GM23248 (cell line): Measurements from ENCODE around the gene HMGB4. TPM values are rescaled to one million over a fixed set of nuclear protein-coding genes. Genes with fewer than 3 reads are reported as not detected.
A peak's percentile ranks its signal among the peaks of the same experiment; 100 is the strongest.

Experiments
- DNase-seq: peaks from one replicate; pipeline ENCODE4 v3.0.0-alpha.2; 2015
- H2AFZ ChIP-seq: fragments of 200-600 bp; sonication (generic); 2 replicates; pipeline ENCODE4 v1.6.1; 2016; ENCODE audit warnings: antibody characterized with exemption
- H3F3A ChIP-seq: fragments of 200-600 bp; sonication (generic); 2 replicates; pipeline ENCODE4 v1.6.1; 2016; ENCODE audit warnings: mild to moderate bottlenecking, antibody characterized with exemption, mixed run types; ENCODE audit not compliant: insufficient read depth
- H3K27ac ChIP-seq: fragments of 200-600 bp; sonication (generic); 2 replicates; pipeline ENCODE4 v1.5.1; 2016; ENCODE audit warnings: mild to moderate bottlenecking
- H3K27me3 ChIP-seq: fragments of 200-600 bp; sonication (generic); replicated peaks from 2 replicates; pipeline ENCODE4 v1.6.1; 2016; ENCODE audit warnings: mild to moderate bottlenecking; ENCODE audit not compliant: insufficient read depth
- H3K36me3 ChIP-seq: fragments of 200-600 bp; sonication (generic); 2 replicates; pipeline ENCODE4 v1.6.1; 2016; ENCODE audit warnings: low read depth, mild to moderate bottlenecking
- H3K4me1 ChIP-seq: fragments of 200-600 bp; sonication (generic); 2 replicates; pipeline ENCODE4 v1.6.1; 2016; ENCODE audit warnings: mild to moderate bottlenecking; ENCODE audit not compliant: insufficient read depth
- H3K4me2 ChIP-seq: fragments of 200-600 bp; sonication (generic); one replicate; pipeline ENCODE4 v1.6.1; 2016; ENCODE audit warnings: mild to moderate bottlenecking; ENCODE audit not compliant: unreplicated experiment
- H3K4me3 ChIP-seq: fragments of 200-600 bp; sonication (generic); 2 replicates; pipeline ENCODE4 v1.5.1; 2016; ENCODE audit warnings: mild to moderate bottlenecking
- H3K79me2 ChIP-seq: fragments of 200-600 bp; sonication (generic); 2 replicates; pipeline ENCODE4 v1.6.1; 2016; ENCODE audit warnings: mild to moderate bottlenecking; ENCODE audit not compliant: insufficient read depth
- H3K9ac ChIP-seq: fragments of 200-600 bp; sonication (generic); 2 replicates; pipeline ENCODE4 v1.6.1; 2016; ENCODE audit warnings: mild to moderate bottlenecking
- H3K9me2 ChIP-seq: fragments of 200-600 bp; sonication (generic); 2 replicates; pipeline ENCODE4 v1.6.1; 2016; ENCODE audit warnings: mixed run types, mild to moderate bottlenecking, moderate library complexity; ENCODE audit not compliant: insufficient read depth
- H3K9me3 ChIP-seq: fragments of 200-600 bp; sonication (generic); one replicate; pipeline ENCODE4 v1.6.1; 2017; ENCODE audit warnings: low read depth
- H4K20me1 ChIP-seq: fragments of 200-600 bp; sonication (generic); 2 replicates; pipeline ENCODE4 v1.6.0; 2016; ENCODE audit not compliant: insufficient read depth
- EZH2 ChIP-seq: fragments of 200-600 bp; sonication (generic); IDR thresholded peaks from 2 replicates; pipeline ENCODE4 v1.6.1; 2018; ENCODE audit warnings: antibody characterized with exemption, mild to moderate bottlenecking; ENCODE audit not compliant: insufficient read depth, poor library complexity, severe bottlenecking
- EZH2phosphoT487 ChIP-seq: fragments of 200-600 bp; sonication (generic); IDR thresholded peaks from 2 replicates; pipeline ENCODE4 v1.6.1; 2018; ENCODE audit warnings: antibody characterized with exemption, moderate library complexity, mild to moderate bottlenecking, low read depth; ENCODE audit not compliant: insufficient read depth
- WGBS, 2 experiments: methylation state at CpG; one replicate each; pipeline ENCODE4 v1.1.6; 2015 to 2017; ENCODE audit warnings: low lambda C conversion rate in 2 of 2, low coverage in 1 of 2; ENCODE audit errors: missing lambda C conversion rate in 2 of 2; 5-methylcytosine and 5-hydroxymethylcytosine counted together
- in situ Hi-C: fragments of 300-500 bp; cut with MboI; formaldehyde crosslinking; loops from 2 replicates; pipeline ENCODE4 v1.15.0; 2020
- polyA plus RNA-seq: library from polyadenylated mRNA; unstranded; fragments of >200 nt; fragmentation: Nextera tagmentation; extraction: Ambion mirVana; gene quantifications from 2 replicates; pipeline ENCODE4 v1.2.1, GENCODE V29; 2016
- total RNA-seq: library from RNA; depleted of rRNA; stranded (reverse); fragments of >200 nt; shearing (Covaris generic); gene quantifications from 2 replicates; pipeline ENCODE4 v1.2.3, GENCODE V29; 2014

HMGB4 gene
- total and polyA plus RNA-seq, 2 experiments from 2014 or later, result not detected

- Histone ChIP-seq H3K79me2 (peaks cover 22% of the 10 kb centered on the region), H3F3A (peaks cover 20% of the 10 kb centered on the region), H2AFZ (no peak overlapping the region), H3K27me3 (no peaks in the 10 kb centered on the region), H4K20me1 (no peaks in the 10 kb centered on the region), H3K9ac (no peak overlapping the region), H3K4me1 (peaks cover 23% of the 10 kb centered on the region), H3K27ac (no peak overlapping the region), H3K36me3 (no peaks in the 10 kb centered on the region), H3K4me2 (no peak overlapping the region), H3K9me2 (no peaks in the 10 kb centered on the region), H3K9me3 (no peaks in the 10 kb centered on the region), H3K4me3 (no peak overlapping the region)
- in situ Hi-C loops, result no loop called here
- DNase-seq, result no peak
- 94 to 100% methylated on average over 2 of the region's 2 CpGs for WGBS, 2 experiments
- TF ChIP-seq EZH2, result no peak
- TF ChIP-seq EZH2phosphoT487, result no peak
These were observed 32.1 kb downstream of the HMGB4 start for GRCh38 chr1:33895976-33896375.

DNA sequence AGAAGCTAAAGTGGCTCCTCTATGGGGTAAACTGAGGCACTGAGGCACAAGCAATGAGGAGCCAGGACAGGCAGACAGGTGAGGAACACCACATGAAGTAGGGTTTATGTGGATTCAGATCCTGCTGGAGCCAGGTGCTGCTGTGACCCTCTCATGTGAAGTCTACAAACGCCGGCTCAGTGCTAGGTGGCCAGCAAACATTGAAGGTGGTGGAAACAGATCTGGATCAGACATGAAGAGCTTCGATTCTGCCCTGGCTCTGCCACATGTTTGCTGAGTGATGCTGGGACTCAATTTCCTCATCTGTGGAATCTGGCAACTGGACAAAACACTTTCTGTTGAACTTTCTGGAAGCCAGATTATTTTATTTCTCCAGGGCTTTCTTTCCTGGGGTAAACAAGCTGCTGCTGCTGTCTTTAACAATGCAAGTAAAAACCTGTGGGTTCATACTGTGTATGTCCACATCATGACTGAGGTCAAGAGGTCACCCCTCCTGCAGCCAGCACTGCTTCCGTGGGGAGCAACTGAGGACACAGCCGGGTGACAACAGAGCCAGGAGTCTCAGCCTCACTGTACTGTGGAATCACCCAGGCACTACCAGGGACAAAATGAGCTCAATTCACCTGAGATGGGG lies 33.3 kb downstream of the HMGB4 start:
- TF ChIP-seq EZH2phosphoT487 (no peak), EZH2 (no peak)
- DNase-seq, result peak; percentile 34
- peak overlapping the region; percentile 15 for H3K4me2 ChIP-seq
- peaks cover 22% of the 10 kb centered on the region for H3K79me2 ChIP-seq
- H3K27me3 ChIP-seq, result no peaks in the 10 kb centered on the region
- peaks cover 27% of the 10 kb centered on the region for H3F3A ChIP-seq
- H3K27ac ChIP-seq, result no peak overlapping the region
- H3K4me1 ChIP-seq, result peaks cover 33% of the 10 kb centered on the region
- H3K9me2 ChIP-seq, result no peaks in the 10 kb centered on the region
- no peaks in the 10 kb centered on the region for H4K20me1 ChIP-seq
- H3K9me3 ChIP-seq, result no peaks in the 10 kb centered on the region
- in situ Hi-C loops, result no loop called here
- 53 to 56% methylated on average over 5 of the region's 5 CpGs for WGBS, 2 experiments
- H3K9ac ChIP-seq, result no peak overlapping the region
- no peak overlapping the region for H3K4me3 ChIP-seq
- no peak overlapping the region for H2AFZ ChIP-seq
- H3K36me3 ChIP-seq, result no peaks in the 10 kb centered on the region

DNA sequence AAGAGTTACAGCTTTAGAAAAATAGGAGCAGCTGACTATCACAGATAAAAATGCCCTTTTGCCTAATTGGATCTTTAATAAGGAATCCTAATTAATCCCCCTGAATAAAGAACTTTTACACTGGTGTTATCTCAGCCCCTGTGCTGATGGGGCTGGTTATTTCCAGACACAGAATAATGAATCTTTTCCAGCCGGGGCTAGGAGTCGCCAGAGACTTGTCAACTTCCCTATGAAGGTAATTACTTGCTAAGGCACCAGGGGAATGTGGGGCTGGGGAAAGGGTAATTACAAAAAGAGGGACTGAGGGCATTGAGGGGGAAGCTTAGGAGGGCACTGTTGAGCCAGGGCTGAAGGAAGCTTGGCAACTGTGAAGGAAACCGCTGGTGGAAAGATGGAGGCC lies 34.5 kb downstream of the HMGB4 start:
- peaks cover 22% of the 10 kb centered on the region for H3K79me2 ChIP-seq
- no peak overlapping the region for H3K27ac ChIP-seq
- H3K36me3 ChIP-seq, result no peaks in the 10 kb centered on the region
- no peak for DNase-seq
- H3K4me1 ChIP-seq, result peaks cover 34% of the 10 kb centered on the region
- in situ Hi-C loops, result no loop called here
- no peak overlapping the region for H3K4me2 ChIP-seq
- H3F3A ChIP-seq, result peaks cover 28% of the 10 kb centered on the region
- WGBS, 2 experiments, result 92 to 94% methylated on average over 3 of the region's 3 CpGs
- H4K20me1 ChIP-seq, result no peaks in the 10 kb centered on the region
- TF ChIP-seq EZH2 (no peak), EZH2phosphoT487 (no peak)
- H3K4me3 ChIP-seq, result no peak overlapping the region
- H3K27me3 ChIP-seq, result no peaks in the 10 kb centered on the region
- H2AFZ ChIP-seq, result no peak overlapping the region
- no peak overlapping the region for H3K9ac ChIP-seq
- no peaks in the 10 kb centered on the region for H3K9me2 ChIP-seq
- H3K9me3 ChIP-seq, result no peaks in the 10 kb centered on the region

- no peak for TF ChIP-seq EZH2
- TF ChIP-seq EZH2phosphoT487, result no peak
- no peak overlapping the region for H3K27ac ChIP-seq
- H3K79me2 ChIP-seq, result peaks cover 22% of the 10 kb centered on the region
- H3K4me3 ChIP-seq, result no peak overlapping the region
- no peaks in the 10 kb centered on the region for H3K36me3 ChIP-seq
- peaks cover 37% of the 10 kb centered on the region for H3K4me1 ChIP-seq
- no peaks in the 10 kb centered on the region for H3K27me3 ChIP-seq
- DNase-seq, result no peak
- H2AFZ ChIP-seq, result no peak overlapping the region
- 89 to 94% methylated on average over 9 of the region's 9 CpGs for WGBS, 2 experiments
- H4K20me1 ChIP-seq, result no peaks in the 10 kb centered on the region
- no peaks in the 10 kb centered on the region for H3K9me2 ChIP-seq
- in situ Hi-C loops, result no loop called here
- H3K9me3 ChIP-seq, result no peaks in the 10 kb centered on the region
- peaks cover 28% of the 10 kb centered on the region for H3F3A ChIP-seq
- H3K4me2 ChIP-seq, result no peak overlapping the region
- H3K9ac ChIP-seq, result no peak overlapping the region
These were observed 35.0 kb downstream of the HMGB4 start for GRCh38 chr1:33898881-33899280.
